GM18867 (cell line): ENCODE results near the gene SGCE.
A peak's percentile ranks its signal among the peaks of the same experiment; 100 is the strongest.

ENCODE experiments used
- ATAC-seq: cut with Tn5 transposase; IDR thresholded peaks from one replicate; pipeline ENCODE4 v1.9.1; 2021; ENCODE audit warnings: mild to moderate bottlenecking, moderate library complexity; ENCODE audit not compliant: unreplicated experiment

The SGCE gene

DNA sequence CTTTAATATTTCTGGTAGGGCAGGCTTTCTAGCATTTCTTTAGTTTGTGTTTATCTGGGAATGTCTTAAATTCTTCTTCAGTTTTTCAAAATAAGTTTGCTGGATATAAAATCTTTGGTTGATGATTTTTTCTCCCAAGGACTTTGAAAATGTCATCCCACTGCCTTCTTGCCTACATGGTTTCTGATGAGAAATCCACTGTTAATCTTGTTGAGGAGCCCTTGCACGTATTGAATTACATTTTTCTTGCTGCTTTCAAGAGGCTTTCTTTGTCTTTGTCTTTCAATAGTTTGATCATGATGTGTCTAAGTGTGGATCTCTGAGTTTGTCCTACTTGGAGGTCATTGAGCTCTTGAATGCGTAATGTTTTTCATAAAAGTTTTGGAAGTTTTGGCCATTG is 80.3 kb downstream of the SGCE start:
- ATAC-seq: no peak

DNA sequence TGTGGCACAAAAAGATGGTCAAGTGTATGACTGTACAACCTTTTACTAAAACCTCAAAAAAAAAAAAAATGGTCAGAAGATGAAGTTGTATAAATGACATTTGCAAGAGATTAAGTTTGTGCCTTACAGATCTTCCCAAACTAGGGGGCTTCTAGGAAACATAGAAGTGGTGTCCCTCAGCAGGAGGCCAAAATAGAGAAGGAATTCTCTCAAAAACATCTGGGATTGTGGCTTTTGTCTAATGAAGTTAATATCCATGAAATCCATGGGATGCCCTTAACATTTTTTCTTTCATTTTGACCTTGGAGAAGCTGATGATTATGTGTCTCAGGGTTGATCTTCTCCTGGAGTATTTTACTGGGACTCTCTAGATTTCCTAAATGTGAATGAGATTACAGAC is 84.1 kb downstream of the SGCE start:
- no peak for ATAC-seq

DNA sequence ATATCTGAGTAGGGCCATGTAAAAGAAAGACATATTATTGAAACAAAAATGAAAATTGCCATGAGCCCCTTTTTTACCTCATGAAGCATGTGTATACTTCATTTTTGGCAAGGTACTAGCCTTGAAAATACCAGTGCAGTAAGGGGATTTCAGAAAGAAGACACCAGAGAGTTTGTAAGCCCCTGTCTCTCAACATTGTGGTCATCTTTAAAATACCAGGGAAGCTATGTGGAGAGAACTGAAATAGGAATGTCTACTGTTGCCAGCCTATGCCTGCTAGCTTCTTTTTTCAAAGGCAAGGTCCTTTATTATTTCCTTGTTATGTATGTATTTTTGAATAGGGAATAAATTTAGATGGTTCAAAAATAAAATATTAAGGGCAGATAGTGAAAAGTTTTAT is 88.5 kb downstream of the SGCE start:
- no peak for ATAC-seq

DNA sequence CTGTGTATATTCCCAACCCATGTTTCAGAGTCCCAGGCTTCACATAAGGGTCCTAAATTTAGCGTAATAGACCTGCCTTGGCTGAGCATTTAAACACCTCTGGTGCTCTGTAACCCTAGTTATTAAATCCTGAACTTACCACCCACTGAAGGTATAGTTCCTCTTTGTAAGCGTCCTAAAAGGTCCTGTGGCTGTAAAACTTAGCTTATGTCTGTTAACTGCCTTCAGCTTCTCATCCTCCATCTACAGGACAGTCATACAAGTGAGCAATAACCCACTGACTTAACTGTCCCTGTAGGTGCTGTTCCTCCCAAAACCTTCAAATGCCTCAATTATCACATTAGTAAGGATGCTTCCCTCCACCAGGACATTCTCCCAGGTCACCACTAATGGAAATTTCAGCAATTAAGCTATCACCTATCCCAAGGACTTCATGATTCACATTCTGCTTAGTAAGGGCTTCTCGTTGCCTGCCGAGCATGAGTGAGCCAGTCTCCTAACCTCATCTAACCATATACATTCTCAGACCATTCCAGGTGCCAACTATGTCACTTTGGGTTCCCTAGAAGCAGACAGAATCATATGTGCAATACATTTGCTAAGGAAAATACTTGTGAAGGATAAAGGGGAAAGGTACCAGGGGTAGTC is 90.6 kb downstream of the SGCE start:
- ATAC-seq: no peak

DNA sequence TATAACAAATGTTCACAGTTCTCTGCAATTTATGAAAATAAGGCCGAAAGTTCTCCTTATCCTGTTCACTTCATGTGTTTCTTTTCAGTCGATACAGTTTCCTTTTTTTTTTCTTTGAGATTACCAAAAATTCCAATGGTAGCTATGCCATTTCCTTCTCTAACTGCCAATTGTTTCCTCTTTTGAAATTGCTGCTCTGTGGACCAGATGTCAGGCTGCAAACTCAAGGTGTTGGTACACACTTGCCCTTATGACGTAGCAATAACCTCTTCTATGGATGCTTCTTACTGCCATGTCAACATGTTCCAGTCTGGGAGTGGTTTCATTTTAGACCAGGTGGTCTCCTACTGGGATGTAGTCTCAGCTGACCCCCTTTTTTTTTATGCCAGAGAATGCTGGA is 93.4 kb downstream of the SGCE start:
- no peak for ATAC-seq

DNA sequence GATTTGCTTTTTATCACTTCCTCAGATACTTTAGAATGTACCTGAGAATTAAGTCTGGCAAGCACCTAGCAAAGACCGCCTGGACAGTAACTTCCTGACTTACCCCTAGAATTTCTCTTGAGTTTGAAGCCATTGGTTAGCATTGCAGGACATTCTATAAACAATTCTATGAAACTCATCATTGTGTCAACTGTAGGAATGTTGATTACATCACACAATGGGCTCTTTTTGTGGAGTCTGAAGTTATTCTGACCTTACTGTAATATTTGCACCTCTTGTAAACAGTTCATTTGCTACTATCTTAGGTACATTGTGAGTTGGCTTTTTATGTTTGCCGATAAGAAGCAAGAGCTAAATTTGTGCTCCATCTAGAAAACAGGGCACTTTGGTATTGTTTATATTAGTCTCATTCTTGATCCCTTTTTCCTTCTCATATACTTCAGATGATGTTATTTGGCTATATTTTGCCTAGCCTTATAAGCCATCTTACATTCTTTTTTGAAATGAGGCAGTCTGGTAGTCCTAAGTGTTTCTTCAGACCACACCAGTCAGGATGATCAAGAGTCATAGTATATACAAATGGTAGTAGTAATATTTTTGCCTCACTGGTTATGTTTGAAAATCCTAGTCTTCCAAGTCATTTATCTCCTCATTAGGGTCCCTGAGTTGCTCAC is 94.0 kb downstream of the SGCE start:
- ATAC-seq: no peak

DNA sequence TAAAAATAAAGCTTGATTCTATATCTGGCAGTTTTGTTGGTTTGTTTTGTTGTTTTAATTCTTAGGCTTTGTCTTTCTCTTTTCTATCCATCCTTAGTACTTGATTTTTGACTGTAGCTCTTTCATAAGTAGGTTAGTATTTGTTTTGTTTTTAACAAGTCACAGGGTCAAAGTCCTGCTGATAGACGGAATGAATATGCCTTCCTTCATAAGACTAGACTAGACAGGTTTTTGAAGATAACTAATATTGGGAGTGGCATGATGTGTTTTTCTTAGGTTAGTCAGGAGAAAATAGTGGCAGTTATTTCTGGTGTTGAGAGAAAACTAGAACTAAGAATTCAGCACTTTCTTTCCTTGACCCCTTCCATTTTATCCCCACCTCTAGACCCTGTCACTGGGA is 96.0 kb downstream of the SGCE start:
- no peak for ATAC-seq

DNA sequence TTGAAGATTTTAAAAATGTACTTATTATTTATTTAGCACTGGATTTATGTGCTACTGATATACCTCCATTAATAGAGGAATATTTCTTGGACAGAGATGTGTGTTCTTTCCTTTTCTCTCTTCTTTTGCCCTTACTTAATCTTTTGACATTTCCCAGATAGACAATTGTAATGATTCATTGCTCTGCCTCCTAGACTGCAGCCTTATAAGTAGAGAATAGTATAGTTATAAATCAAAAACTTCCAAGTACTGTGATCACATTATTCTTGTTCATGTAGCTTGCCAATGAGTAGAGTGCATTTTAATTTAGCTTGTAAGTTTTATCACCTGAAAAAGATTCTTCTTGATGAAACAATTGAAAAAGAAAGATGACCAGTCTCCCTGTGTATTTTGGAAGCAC is 98.7 kb downstream of the SGCE start:
- ATAC-seq: no peak

DNA sequence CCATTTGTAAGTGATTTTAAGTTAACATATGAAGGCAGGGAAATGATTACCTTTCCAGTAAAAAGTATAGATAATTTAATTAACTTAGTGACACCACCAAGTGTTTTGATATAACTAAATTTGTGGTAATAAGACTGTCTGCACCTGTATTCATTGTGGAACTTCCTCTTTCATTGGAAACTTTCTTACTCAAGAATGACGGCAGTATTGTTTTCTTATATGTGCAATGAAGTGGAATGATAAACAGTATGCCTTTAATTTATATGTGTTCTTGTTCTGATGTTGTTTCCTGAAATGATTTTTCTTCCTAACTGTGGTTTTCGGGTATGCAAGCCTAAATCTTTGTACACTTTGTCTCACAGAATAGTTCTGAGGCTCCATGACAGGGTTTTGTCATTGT is 99.9 kb downstream of the SGCE start:
- ATAC-seq: peak; percentile 65

DNA sequence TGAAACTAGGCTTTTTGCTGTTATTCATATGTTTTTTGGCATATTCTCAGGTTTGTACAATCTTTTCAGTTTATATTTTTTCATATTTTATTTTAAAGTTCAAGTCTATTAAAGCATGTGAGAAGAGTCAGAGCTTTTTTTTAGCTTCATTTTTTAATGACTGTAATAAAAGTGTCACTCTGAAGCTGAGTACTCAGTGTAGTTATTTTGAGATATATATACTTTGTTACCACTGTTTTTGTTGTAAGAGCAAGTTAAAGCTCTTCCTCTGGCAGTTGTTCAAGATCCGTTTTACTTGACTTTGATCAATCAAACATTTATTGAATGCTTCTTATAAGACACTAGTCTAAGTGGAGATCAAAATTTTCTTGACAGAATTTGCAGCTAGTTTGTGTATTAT is 108.8 kb downstream of the SGCE start:
- no peak for ATAC-seq

DNA sequence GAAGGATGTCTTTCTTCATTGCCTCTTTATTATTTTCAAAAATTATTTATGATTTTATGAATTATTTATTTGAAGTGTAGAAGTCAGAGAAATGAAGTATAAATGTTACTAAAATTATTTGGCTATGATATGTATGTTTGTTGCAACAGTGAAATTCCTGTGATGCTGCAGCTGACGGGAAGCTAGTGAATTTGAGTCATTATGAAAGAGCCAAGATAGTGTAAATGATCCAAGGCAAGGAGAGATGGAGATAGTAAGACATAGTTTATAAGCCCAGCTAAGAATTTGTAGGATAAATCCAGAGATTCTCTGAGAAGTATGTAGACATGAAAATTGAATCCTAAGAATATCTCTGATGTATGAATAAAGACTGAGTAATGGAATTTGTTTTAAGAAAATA is 115.5 kb downstream of the SGCE start:
- no peak for ATAC-seq
